Left ventricle myocardium inferior (tissue), 1 donor: Measurements from ENCODE around the gene SLC1A3. TPM values are rescaled to one million over a fixed set of nuclear protein-coding genes. Genes with fewer than 3 reads are reported as not detected.

Experiments
- DNase-seq: peaks from one replicate; pipeline ENCODE4 v3.0.0-alpha.2; 2020
- H3K27ac ChIP-seq: fragments of 200-600 bp; replicated peaks from 2 replicates; pipeline ENCODE4 v1.8.0; 2021
- H3K27me3 ChIP-seq: fragments of 200-600 bp; 2 replicates; pipeline ENCODE4 v1.8.0; 2021; ENCODE audit warnings: low read depth
- H3K36me3 ChIP-seq: fragments of 200-600 bp; 2 replicates; pipeline ENCODE4 v1.8.0; 2021
- H3K4me1 ChIP-seq: fragments of 200-600 bp; 2 replicates; pipeline ENCODE4 v1.8.0; 2021
- H3K4me3 ChIP-seq: fragments of 200-600 bp; 2 replicates; pipeline ENCODE4 v1.8.0; 2021; ENCODE audit warnings: mild to moderate bottlenecking, moderate library complexity
- H3K9me3 ChIP-seq: fragments of 200-600 bp; replicated peaks from 2 replicates; pipeline ENCODE4 v1.8.0; 2021
- intact Hi-C: fragments of 100-400 bp; cut with micrococcal nuclease; formaldehyde crosslinking; loops from one replicate; pipeline ENCODE4 v1.11.0; 2022
- total RNA-seq: library from RNA; stranded (reverse); fragmentation: NEBNext Ultra II Directional; extraction: Animal tissue kit (Norgen Biotek cat#: 25700); gene quantifications from one replicate; pipeline ENCODE4 v1.2.1, GENCODE V29; 2021
- TF ChIP-seq, protein P1 (sequence below): fragments of 200-600 bp; IDR thresholded peaks from 2 replicates; pipeline ENCODE4 v1.8.0; 2021; ENCODE audit warnings: antibody characterized with exemption, mild to moderate bottlenecking, borderline replicate concordance
- donor health status: DM: no; HTN: yes; CAD: no; lungs with severe emphysema.

Gene SLC1A3
- total RNA-seq, 1 donor from 2014 or later = 144 TPM

DNA sequence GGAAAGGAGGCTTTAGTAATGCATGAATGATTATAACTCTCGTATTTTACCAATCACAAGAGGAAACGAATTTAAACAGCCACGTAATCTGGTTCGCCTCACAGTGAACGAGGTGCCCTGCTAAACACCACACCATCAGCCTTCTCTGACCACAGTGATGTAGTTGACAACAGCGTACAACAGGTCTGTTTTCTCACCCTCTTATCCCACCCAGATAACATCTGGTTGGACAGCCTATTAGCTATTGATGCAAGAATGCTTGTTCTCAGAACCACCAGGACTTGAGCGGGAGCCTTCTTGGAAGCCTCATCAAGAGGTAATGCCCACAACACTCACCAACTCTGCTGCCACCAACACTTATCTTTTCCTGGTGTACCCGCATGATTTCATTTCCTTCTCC lies 23.3 kb downstream of the SLC1A3 start:
- DNase-seq = no peak
- H3K4me3 ChIP-seq = no peak overlapping the region
- no peaks in the 10 kb centered on the region for H3K27me3 ChIP-seq
- peaks cover 25% of the 10 kb centered on the region for H3K36me3 ChIP-seq
- H3K9me3 ChIP-seq = no peaks in the 10 kb centered on the region
- peak overlapping the region; percentile 38 for H3K27ac ChIP-seq
- intact Hi-C loops = no loop called here
- TF ChIP-seq, protein P1, sequence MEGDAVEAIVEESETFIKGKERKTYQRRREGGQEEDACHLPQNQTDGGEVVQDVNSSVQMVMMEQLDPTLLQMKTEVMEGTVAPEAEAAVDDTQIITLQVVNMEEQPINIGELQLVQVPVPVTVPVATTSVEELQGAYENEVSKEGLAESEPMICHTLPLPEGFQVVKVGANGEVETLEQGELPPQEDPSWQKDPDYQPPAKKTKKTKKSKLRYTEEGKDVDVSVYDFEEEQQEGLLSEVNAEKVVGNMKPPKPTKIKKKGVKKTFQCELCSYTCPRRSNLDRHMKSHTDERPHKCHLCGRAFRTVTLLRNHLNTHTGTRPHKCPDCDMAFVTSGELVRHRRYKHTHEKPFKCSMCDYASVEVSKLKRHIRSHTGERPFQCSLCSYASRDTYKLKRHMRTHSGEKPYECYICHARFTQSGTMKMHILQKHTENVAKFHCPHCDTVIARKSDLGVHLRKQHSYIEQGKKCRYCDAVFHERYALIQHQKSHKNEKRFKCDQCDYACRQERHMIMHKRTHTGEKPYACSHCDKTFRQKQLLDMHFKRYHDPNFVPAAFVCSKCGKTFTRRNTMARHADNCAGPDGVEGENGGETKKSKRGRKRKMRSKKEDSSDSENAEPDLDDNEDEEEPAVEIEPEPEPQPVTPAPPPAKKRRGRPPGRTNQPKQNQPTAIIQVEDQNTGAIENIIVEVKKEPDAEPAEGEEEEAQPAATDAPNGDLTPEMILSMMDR = no peak
- peaks cover 70% of the 10 kb centered on the region for H3K4me1 ChIP-seq

GRCh38 chr5:36630201-36631145 lies 24.1 kb downstream of the SLC1A3 start:
- DNase-seq = no peak
- intact Hi-C loops = no loop called here
- Histone ChIP-seq H3K27ac (peak overlapping the region; percentile 37), H3K27me3 (no peaks in the 10 kb centered on the region), H3K36me3 (peaks cover 31% of the 10 kb centered on the region), H3K4me1 (peaks cover 66% of the 10 kb centered on the region), H3K4me3 (no peak overlapping the region), H3K9me3 (no peaks in the 10 kb centered on the region)
- TF ChIP-seq, protein P1 = no peak

DNA sequence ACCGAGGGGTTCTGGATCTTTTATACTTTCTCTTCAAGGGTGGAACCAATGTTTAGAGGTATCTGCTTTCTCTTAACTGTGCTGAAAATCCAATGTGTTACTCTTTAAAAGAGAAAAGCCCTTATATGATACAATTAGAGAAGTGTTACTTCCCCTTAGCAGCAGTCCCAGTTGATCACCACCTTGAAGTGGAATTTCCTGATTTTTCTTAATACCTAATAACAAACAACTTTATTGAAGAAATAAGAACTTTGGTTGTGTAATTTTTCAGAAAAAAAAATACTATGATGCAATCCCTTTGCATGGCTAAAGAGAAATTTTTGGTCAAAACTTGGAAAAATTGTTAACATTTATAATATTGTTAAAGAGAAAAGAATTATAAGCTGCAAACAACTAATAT lies 24.7 kb downstream of the SLC1A3 start:
- H3K4me1 ChIP-seq = peaks cover 59% of the 10 kb centered on the region
- intact Hi-C loops = no loop called here
- H3K9me3 ChIP-seq = no peaks in the 10 kb centered on the region
- TF ChIP-seq, protein P1 = no peak
- H3K4me3 ChIP-seq = no peak overlapping the region
- peaks cover 34% of the 10 kb centered on the region for H3K36me3 ChIP-seq
- no peak for DNase-seq
- no peaks in the 10 kb centered on the region for H3K27me3 ChIP-seq
- peak overlapping the region; percentile 37 for H3K27ac ChIP-seq

- Histone ChIP-seq H3K9me3 (no peaks in the 10 kb centered on the region), H3K4me1 (peaks cover 52% of the 10 kb centered on the region), H3K36me3 (peaks cover 37% of the 10 kb centered on the region), H3K4me3 (no peak overlapping the region), H3K27me3 (no peaks in the 10 kb centered on the region), H3K27ac (peak overlapping the region; percentile 28)
- intact Hi-C loops = no loop called here
- TF ChIP-seq, protein P1 = no peak
- no peak for DNase-seq
Measured at GRCh38 chr5:36631620-36632362, 25.4 kb downstream of the SLC1A3 start.

GRCh38 chr5:36632363-36632664 lies 25.9 kb downstream of the SLC1A3 start:
- TF ChIP-seq, protein P1 = no peak
- Histone ChIP-seq H3K9me3 (no peaks in the 10 kb centered on the region), H3K4me1 (peaks cover 48% of the 10 kb centered on the region), H3K36me3 (peaks cover 40% of the 10 kb centered on the region), H3K27me3 (no peaks in the 10 kb centered on the region), H3K4me3 (no peak overlapping the region), H3K27ac (no peak overlapping the region)
- intact Hi-C loops = no loop called here
- no peak for DNase-seq
